ENCODE data around the gene B4GALNT1. TPM values are rescaled to one million over a fixed set of nuclear protein-coding genes. Genes with fewer than 3 reads are reported as not detected.
"Not testable (repeated sequence)": the region's sequence is repeated elsewhere in the genome, so short reads cannot be mapped to it uniquely, and the experiment has no call there.

Gene B4GALNT1
- polyA plus RNA-seq, 3 donors: not detected

DNA sequence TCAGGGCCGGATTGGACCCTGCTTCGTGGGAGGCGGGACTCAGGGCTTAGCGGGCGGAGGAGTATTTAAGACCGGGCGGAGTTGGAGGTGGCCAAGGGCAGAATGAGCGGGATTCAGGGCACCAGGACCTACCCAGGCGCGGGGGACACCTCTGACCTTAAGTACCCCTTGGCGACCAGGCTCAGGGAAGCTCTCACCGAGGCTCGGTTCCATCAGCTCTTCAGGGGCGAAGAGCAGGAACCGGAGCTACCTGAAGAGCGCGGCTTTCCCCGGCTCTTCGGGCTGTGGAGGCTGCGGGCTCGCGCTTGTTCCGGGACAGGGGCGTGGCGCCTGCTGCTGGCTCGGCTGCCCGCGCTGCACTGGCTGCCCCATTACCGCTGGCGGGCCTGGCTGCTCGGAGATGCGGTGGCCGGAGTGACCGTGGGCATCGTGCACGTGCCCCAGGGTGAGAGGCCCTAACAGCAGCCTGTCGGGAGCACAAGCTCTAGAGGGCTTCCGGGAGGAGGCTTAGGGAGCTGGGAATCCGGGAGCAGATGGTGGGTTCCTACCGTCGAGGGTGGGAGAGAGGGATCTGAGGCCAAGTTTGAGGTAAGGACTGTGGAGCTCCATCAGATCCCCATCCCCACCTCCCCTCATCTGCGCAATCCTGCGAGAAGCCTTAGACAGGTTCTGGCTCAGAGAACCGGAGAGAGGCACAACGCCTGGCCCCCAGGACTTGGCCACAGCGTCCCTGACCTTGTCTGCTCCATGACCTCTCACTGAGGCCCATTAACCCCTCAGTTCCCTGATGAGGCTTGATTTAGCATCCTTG lies 13.4 kb downstream of the B4GALNT1 start:
- DNase-seq: no peak
- H3K4me2 ChIP-seq (replicated peaks; ENCODE audit: extremely low read depth, low read length, poor library complexity, severe bottlenecking): no peak overlapping the region
- H3K27me3 ChIP-seq (ENCODE audit: control insufficient read depth in 2 of 2, insufficient read depth in 2 of 2, low read length in 2 of 2): peaks cover 43 to 92% of the 10 kb centered on the region in 2 donors
- H3K4me1 ChIP-seq (ENCODE audit: control insufficient read depth in 1 of 2, insufficient read depth in 2 of 2, low read length in 2 of 2): peaks cover 18 to 23% of the 10 kb centered on the region in 2 donors
- no peak overlapping the region for H2AFZ ChIP-seq (ENCODE audit: insufficient read depth, low read depth, low read length, poor library complexity, severe bottlenecking)
- intact Hi-C loops (cut with micrococcal nuclease): loop anchor here in 1 of 2 donors (5.0 to 10.0 kb wide), 2 partner anchors 37 to 145 kb away; partner anchors contain the start of gene ARHGAP9
- peaks cover 0 to 27% (median 6%) of the 10 kb centered on the region in 7 donors for H3K9me3 Mint-ChIP-seq
- peaks cover 5 to 31% of the 10 kb centered on the region in 2 donors for H3K9me3 ChIP-seq (replicated peaks in 1 of 2; ENCODE audit: control insufficient read depth in 1 of 2, insufficient read depth in 1 of 2, low read length in 2 of 2)
- H4K20me1 ChIP-seq (ENCODE audit: insufficient read depth, low read length): no peaks in the 10 kb centered on the region
- H3K79me2 ChIP-seq (ENCODE audit: insufficient read depth, low read length): no peaks in the 10 kb centered on the region
- H3K9ac ChIP-seq (ENCODE audit: insufficient read depth, low read length, poor library complexity, severe bottlenecking): no peak overlapping the region
- peaks cover 87 to 95% (median 94%) of the 10 kb centered on the region in 3 donors for H3K27me3 Mint-ChIP-seq (ENCODE audit: low read depth in 3 of 3)
- no peaks in the 10 kb centered on the region for H3K36me3 ChIP-seq (replicated peaks in 1 of 2; ENCODE audit: control insufficient read depth in 1 of 2, insufficient read depth in 2 of 2, low read length in 2 of 2)
- WGBS (ENCODE audit: insufficient coverage): 5% methylated on average over 39 of the region's 46 CpGs
- peak overlapping the region in 1 of 2 donors; percentile 93 for H3K4me3 Mint-ChIP-seq
- peaks cover 25% of the 10 kb centered on the region for H3K4me1 Mint-ChIP-seq
- TF ChIP-seq, protein P1, sequence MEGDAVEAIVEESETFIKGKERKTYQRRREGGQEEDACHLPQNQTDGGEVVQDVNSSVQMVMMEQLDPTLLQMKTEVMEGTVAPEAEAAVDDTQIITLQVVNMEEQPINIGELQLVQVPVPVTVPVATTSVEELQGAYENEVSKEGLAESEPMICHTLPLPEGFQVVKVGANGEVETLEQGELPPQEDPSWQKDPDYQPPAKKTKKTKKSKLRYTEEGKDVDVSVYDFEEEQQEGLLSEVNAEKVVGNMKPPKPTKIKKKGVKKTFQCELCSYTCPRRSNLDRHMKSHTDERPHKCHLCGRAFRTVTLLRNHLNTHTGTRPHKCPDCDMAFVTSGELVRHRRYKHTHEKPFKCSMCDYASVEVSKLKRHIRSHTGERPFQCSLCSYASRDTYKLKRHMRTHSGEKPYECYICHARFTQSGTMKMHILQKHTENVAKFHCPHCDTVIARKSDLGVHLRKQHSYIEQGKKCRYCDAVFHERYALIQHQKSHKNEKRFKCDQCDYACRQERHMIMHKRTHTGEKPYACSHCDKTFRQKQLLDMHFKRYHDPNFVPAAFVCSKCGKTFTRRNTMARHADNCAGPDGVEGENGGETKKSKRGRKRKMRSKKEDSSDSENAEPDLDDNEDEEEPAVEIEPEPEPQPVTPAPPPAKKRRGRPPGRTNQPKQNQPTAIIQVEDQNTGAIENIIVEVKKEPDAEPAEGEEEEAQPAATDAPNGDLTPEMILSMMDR (IDR thresholded peaks at IDR 0.05): no peak
- H3K36me3 Mint-ChIP-seq: peaks cover 13 to 14% of the 10 kb centered on the region in 2 donors
- no peak overlapping the region for H3K4me3 ChIP-seq (replicated peaks in 1 of 3; ENCODE audit: low read depth in 2 of 3, low read length in 3 of 3)
- no peak overlapping the region for H3K27ac Mint-ChIP-seq
- H3K27ac ChIP-seq (ENCODE audit: low read depth in 1 of 2, low read length in 2 of 2): no peak overlapping the region

DNA sequence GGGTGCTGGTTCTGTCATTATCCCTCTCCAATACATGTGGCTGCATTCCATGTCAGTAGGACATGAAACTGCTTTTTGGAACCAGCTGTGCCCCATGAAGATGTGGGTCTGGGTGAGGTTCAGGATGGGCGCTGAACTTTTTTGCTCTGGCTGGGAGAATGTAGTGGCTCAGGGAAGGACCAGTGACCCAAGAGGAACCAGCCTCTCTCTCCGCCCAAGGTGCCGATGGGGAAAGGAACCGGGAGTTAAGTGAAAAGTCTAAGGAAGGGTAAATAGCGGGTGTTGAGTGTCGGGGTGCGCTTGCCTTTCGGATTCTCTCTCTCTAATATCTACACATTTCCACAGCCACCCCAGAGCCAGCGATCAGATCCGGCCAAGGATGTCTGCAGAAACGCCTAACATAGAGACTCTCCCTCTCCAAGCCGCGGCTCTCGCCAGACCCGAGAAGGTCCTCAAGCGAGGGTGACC lies 14.0 kb downstream of the B4GALNT1 start:
- Mint-ChIP-seq H3K27ac (peak overlapping the region in 1 of 7 donors; percentile 50), H3K36me3 (peaks cover 13 to 14% of the 10 kb centered on the region in 2 donors), H3K9me3 (peaks cover 0 to 27% (median 6%) of the 10 kb centered on the region in 7 donors), H3K4me3 (peak overlapping the region in 1 of 2 donors; percentile 93), H3K4me1 (peaks cover 29% of the 10 kb centered on the region), H3K27me3 (ENCODE audit: low read depth in 3 of 3) (peaks cover 88 to 95% (median 94%) of the 10 kb centered on the region in 3 donors)
- Histone ChIP-seq H3K4me3 (replicated peaks in 1 of 3; ENCODE audit: low read depth in 2 of 3, low read length in 3 of 3) (no peak overlapping the region), H2AFZ (ENCODE audit: insufficient read depth, low read depth, low read length, poor library complexity, severe bottlenecking) (no peak overlapping the region), H3K36me3 (replicated peaks in 1 of 2; ENCODE audit: control insufficient read depth in 1 of 2, insufficient read depth in 2 of 2, low read length in 2 of 2) (no peaks in the 10 kb centered on the region), H3K27me3 (ENCODE audit: control insufficient read depth in 2 of 2, insufficient read depth in 2 of 2, low read length in 2 of 2) (peaks cover 44 to 92% of the 10 kb centered on the region in 2 donors), H3K9ac (ENCODE audit: insufficient read depth, low read length, poor library complexity, severe bottlenecking) (no peak overlapping the region), H3K4me2 (replicated peaks; ENCODE audit: extremely low read depth, low read length, poor library complexity, severe bottlenecking) (no peak overlapping the region), H3K4me1 (ENCODE audit: control insufficient read depth in 1 of 2, insufficient read depth in 2 of 2, low read length in 2 of 2) (peaks cover 18 to 23% of the 10 kb centered on the region in 2 donors), H3K27ac (ENCODE audit: low read depth in 1 of 2, low read length in 2 of 2) (no peak overlapping the region), H3K9me3 (replicated peaks in 1 of 2; ENCODE audit: control insufficient read depth in 1 of 2, insufficient read depth in 1 of 2, low read length in 2 of 2) (peaks cover 5 to 31% of the 10 kb centered on the region in 2 donors), H4K20me1 (ENCODE audit: insufficient read depth, low read length) (no peaks in the 10 kb centered on the region), H3K79me2 (ENCODE audit: insufficient read depth, low read length) (no peaks in the 10 kb centered on the region)
- DNase-seq: no peak
- TF ChIP-seq, protein P1 (IDR thresholded peaks at IDR 0.05): no peak
- intact Hi-C loops (cut with micrococcal nuclease): no loop called here
- WGBS (ENCODE audit: insufficient coverage): 58% methylated on average over 7 of the region's 16 CpGs

DNA sequence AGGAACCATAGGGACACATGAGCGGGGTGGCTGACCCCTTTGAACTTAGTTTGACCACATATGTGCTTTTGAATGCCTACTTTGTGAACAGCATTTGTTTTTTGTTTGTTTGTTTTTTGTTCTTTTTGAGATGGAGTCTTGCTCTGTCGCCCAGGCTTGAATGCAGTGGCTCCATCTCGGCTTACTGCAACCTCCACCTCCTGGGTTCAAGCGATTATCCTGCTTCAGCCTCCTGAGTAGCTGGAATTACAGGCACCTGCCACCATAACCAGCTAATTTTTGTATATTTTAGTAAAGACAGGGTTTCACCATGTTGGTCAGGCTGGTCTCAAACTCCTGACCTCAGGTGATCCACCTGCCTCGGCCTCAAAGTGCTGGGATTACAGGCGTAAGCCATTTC lies 14.6 kb downstream of the B4GALNT1 start:
- WGBS (ENCODE audit: insufficient coverage): 100% methylated on average over 2 of the region's 6 CpGs
- DNase-seq; H3K4me3 ChIP-seq (replicated peaks in 1 of 3; ENCODE audit: low read depth in 2 of 3, low read length in 3 of 3); H3K79me2 ChIP-seq (ENCODE audit: insufficient read depth, low read length); H3K27ac ChIP-seq (ENCODE audit: low read depth in 1 of 2, low read length in 2 of 2); intact Hi-C loops (cut with micrococcal nuclease); H3K36me3 ChIP-seq (replicated peaks in 1 of 2; ENCODE audit: control insufficient read depth in 1 of 2, insufficient read depth in 2 of 2, low read length in 2 of 2); H3K27ac Mint-ChIP-seq; H3K4me2 ChIP-seq (replicated peaks; ENCODE audit: extremely low read depth, low read length, poor library complexity, severe bottlenecking); H4K20me1 ChIP-seq (ENCODE audit: insufficient read depth, low read length); H2AFZ ChIP-seq (ENCODE audit: insufficient read depth, low read depth, low read length, poor library complexity, severe bottlenecking); H3K9ac ChIP-seq (ENCODE audit: insufficient read depth, low read length, poor library complexity, severe bottlenecking): not testable (repeated sequence)
- Histone ChIP-seq H3K4me1 (ENCODE audit: control insufficient read depth in 1 of 2, insufficient read depth in 2 of 2, low read length in 2 of 2) (peaks cover 18 to 23% of the 10 kb centered on the region in 2 donors), H3K9me3 (replicated peaks in 1 of 2; ENCODE audit: control insufficient read depth in 1 of 2, insufficient read depth in 1 of 2, low read length in 2 of 2) (peaks cover 5 to 31% of the 10 kb centered on the region in 2 donors), H3K27me3 (ENCODE audit: control insufficient read depth in 2 of 2, insufficient read depth in 2 of 2, low read length in 2 of 2) (peaks cover 47 to 92% of the 10 kb centered on the region in 2 donors)
- H3K36me3 Mint-ChIP-seq: peaks cover 13 to 14% of the 10 kb centered on the region in 2 donors
- peaks cover 30% of the 10 kb centered on the region for H3K4me1 Mint-ChIP-seq
- peaks cover 0 to 27% (median 6%) of the 10 kb centered on the region in 7 donors for H3K9me3 Mint-ChIP-seq
- peaks cover 88 to 93% (median 93%) of the 10 kb centered on the region in 3 donors for H3K27me3 Mint-ChIP-seq (ENCODE audit: low read depth in 3 of 3)
- H3K4me3 Mint-ChIP-seq: peak overlapping the region in 1 of 2 donors; percentile 93
